ENCODE measurements around the gene IDUA. TPM values are rescaled to one million over a fixed set of nuclear protein-coding genes. Genes with fewer than 3 reads are reported as not detected.

IDUA gene
- total and polyA plus RNA-seq, 10 of the 15 experiments (the other 5 are each of a cell fraction or from before 2014, with no cell fraction given) = 0.05 to 7.6 (median 1.4) TPM; not detected in 1

GRCh38 chr4:1036976-1037810 lies 50.3 kb downstream of the IDUA start (continued):
- TF ChIP-seq CUX1 (IDR thresholded peaks at IDR 0.05; ENCODE audit: insufficient replicate concordance, low read depth, low read length) = no peak
- no peak for TF ChIP-seq CHD4 (IDR thresholded peaks at IDR 0.05)
- TF ChIP-seq ZBTB4 (CRISPR knock-in tag; IDR thresholded peaks at IDR 0.05) = no peak
- TF ChIP-seq MAX (IDR thresholded peaks at IDR 0.05; ENCODE audit: low read depth, low read length) = no peak
- no peak for TF ChIP-seq ESRRA (IDR thresholded peaks at IDR 0.05; ENCODE audit: low read length)
- no peak for TF ChIP-seq RCOR1 (conservative IDR thresholded peaks at IDR 0.05; ENCODE audit: low read depth, low read length)
- TF ChIP-seq IKZF2 (IDR thresholded peaks at IDR 0.05) = no peak
- TF ChIP-seq MYC (IDR thresholded peaks at IDR 0.05; ENCODE audit: insufficient read depth, insufficient read length, insufficient replicate concordance, low read length, severe bottlenecking) = no peak

Measured in GM12878 (cell line).